PC-3 (cell line): ENCODE measurements around the gene KCNH8. TPM values are rescaled to one million over a fixed set of nuclear protein-coding genes. Genes with fewer than 3 reads are reported as not detected.

Experiments used
- ATAC-seq: fragments of 200-7000 bp; cut with Tn5 transposase; 2 replicates; pipeline ENCODE4 v1.9.1; 2020; ENCODE audit warnings: mild to moderate bottlenecking, moderate library complexity
- BruUV-seq: library from RNA; stranded (reverse); fragments of 400-500 nt; replicated peaks from 2 replicates; lab custom pipeline; 2021; lab: Mats Ljungman, UMichigan
- CTCF ChIA-PET: fragments of 300-600 bp; sonication (Branson Sonifier 250); formaldehyde crosslinking; loops from one replicate; lab custom pipeline; 2022; ENCODE audit warnings: antibody characterized with exemption; lab: Charles Lee
- POLR2A ChIA-PET: fragments of 300-600 bp; sonication (Branson Sonifier 250); formaldehyde crosslinking; loops from one replicate; lab custom pipeline; 2022; ENCODE audit warnings: antibody characterized with exemption; ENCODE audit not compliant: unreplicated experiment; lab: Charles Lee
- DNase-seq: peaks from one replicate; pipeline ENCODE4 v3.0.0-alpha.2; 2015
- H2AFZ ChIP-seq: fragments of 300-600 bp; sonication (generic); 2 replicates; pipeline ENCODE4 v1.6.0; 2016; ENCODE audit warnings: antibody characterized with exemption, low read length
- H3F3A ChIP-seq: fragments of 300-600 bp; sonication (generic); one replicate; pipeline ENCODE4 v1.6.0; 2017; ENCODE audit warnings: antibody characterized with exemption, low read length, control low read depth, mild to moderate bottlenecking; ENCODE audit not compliant: unreplicated experiment
- H3K27ac ChIP-seq: fragments of 300-600 bp; sonication (generic); 2 replicates; pipeline ENCODE4 v1.5.1; 2016; ENCODE audit warnings: mild to moderate bottlenecking, low read length
- H3K27me3 ChIP-seq: fragments of 300-600 bp; sonication (generic); 2 replicates; pipeline ENCODE4 v1.6.1; 2016; ENCODE audit warnings: low read length, mixed read lengths
- H3K36me3 ChIP-seq: fragments of 300-600 bp; sonication (generic); 2 replicates; pipeline ENCODE4 v1.6.1; 2016; ENCODE audit warnings: low read depth, mixed run types, low read length, mixed read lengths
- H3K4me1 ChIP-seq: fragments of 300-600 bp; sonication (generic); 2 replicates; pipeline ENCODE4 v1.5.1; 2016; ENCODE audit warnings: low read length; ENCODE audit not compliant: insufficient read depth
- H3K4me2 ChIP-seq: fragments of 300-600 bp; sonication (generic); 2 replicates; pipeline ENCODE4 v1.6.0; 2016; ENCODE audit warnings: low read length
- H3K4me3 ChIP-seq: fragments of 300-600 bp; sonication (generic); 2 replicates; pipeline ENCODE4 v1.5.1; 2016; ENCODE audit warnings: mild to moderate bottlenecking, low read length, mixed read lengths
- H3K79me2 ChIP-seq: fragments of 300-600 bp; sonication (generic); 2 replicates; pipeline ENCODE4 v1.6.1; 2017; ENCODE audit warnings: low read length, mixed read lengths
- H3K9ac ChIP-seq: fragments of 300-600 bp; sonication (generic); 2 replicates; pipeline ENCODE4 v1.6.0; 2016; ENCODE audit warnings: mild to moderate bottlenecking, low read length
- H3K9me2 ChIP-seq: fragments of 300-600 bp; sonication (generic); replicated peaks from 2 replicates; pipeline ENCODE4 v1.6.1; 2016; ENCODE audit warnings: mixed run types, low read length, mixed read lengths
- H3K9me3 ChIP-seq: fragments of 300-600 bp; sonication (generic); 2 replicates; pipeline ENCODE4 v1.6.1; 2016; ENCODE audit warnings: low read length, mixed read lengths
- H4K20me1 ChIP-seq: fragments of 300-600 bp; sonication (generic); 2 replicates; pipeline ENCODE4 v1.6.1; 2016; ENCODE audit warnings: low read length, mixed read lengths
- EZH2 ChIP-seq: fragments of 300-600 bp; sonication (generic); IDR thresholded peaks from one replicate; pipeline ENCODE4 v1.6.1; 2017; ENCODE audit warnings: antibody characterized with exemption, mild to moderate bottlenecking, low read length; ENCODE audit not compliant: unreplicated experiment
- EZH2phosphoT487 ChIP-seq: fragments of 300-600 bp; sonication (generic); IDR thresholded peaks from 2 replicates; pipeline ENCODE4 v1.6.1; 2018; ENCODE audit warnings: mild to moderate bottlenecking, antibody characterized with exemption, low read length, borderline replicate concordance
- intact Hi-C: fragments of 100-400 bp; cut with micrococcal nuclease; formaldehyde crosslinking; loops from 2 replicates; pipeline ENCODE4 v1.9.0; 2023
- total RNA-seq: library from RNA; depleted of rRNA; stranded (reverse); fragments of >200 nt; gene quantifications from 2 replicates; pipeline ENCODE4 v1.2.3, GENCODE V29; 2014
- TF ChIP-seq, protein P1 (sequence below): fragments of 300-600 bp; sonication (generic); conservative IDR thresholded peaks from 2 replicates; pipeline ENCODE4 v1.5.1; 2017; ENCODE audit warnings: antibody characterized with exemption, low read depth, mild to moderate bottlenecking, low read length

KCNH8 gene
- total RNA-seq, 1 experiment from 2014 or later: not detected

DNA sequence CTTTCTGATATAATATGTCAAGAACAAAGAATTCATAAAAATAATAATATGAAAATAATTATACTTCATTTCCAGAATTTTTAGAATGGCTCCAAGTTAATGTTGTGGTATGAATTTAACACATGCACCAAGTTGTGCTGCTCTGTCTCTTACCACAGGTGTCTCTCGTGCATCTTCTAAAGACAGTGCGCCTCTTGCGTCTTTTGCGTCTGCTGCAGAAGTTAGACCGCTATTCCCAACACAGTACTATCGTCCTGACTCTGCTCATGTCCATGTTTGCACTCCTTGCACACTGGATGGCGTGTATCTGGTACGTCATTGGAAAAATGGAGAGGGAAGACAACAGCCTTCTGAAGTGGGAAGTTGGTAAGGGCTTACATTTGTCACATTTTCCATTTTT lies 246.6 kb downstream of the KCNH8 start:
- no peak overlapping the region for H3K4me3 ChIP-seq
- no TSS peak for BruUV-seq
- no peak overlapping the region for H3K4me2 ChIP-seq
- no peaks in the 10 kb centered on the region for H3K4me1 ChIP-seq
- H3F3A ChIP-seq: no peaks in the 10 kb centered on the region
- H3K9me3 ChIP-seq: no peaks in the 10 kb centered on the region; the same call in 1 of the 2 replicates
- 0 out of 2 replicates have a peak, but pooled peaks cover 13% of the 10 kb centered on the region for H3K27me3 ChIP-seq
- H3K27ac ChIP-seq: no peak overlapping the region
- POLR2A ChIA-PET: no interaction called here
- H4K20me1 ChIP-seq: no peaks in the 10 kb centered on the region
- CTCF ChIA-PET: no interaction called here
- no peaks in the 10 kb centered on the region for H3K9me2 ChIP-seq
- H3K9ac ChIP-seq: no peak overlapping the region
- no peaks in the 10 kb centered on the region for H3K36me3 ChIP-seq
- TF ChIP-seq, protein P1, sequence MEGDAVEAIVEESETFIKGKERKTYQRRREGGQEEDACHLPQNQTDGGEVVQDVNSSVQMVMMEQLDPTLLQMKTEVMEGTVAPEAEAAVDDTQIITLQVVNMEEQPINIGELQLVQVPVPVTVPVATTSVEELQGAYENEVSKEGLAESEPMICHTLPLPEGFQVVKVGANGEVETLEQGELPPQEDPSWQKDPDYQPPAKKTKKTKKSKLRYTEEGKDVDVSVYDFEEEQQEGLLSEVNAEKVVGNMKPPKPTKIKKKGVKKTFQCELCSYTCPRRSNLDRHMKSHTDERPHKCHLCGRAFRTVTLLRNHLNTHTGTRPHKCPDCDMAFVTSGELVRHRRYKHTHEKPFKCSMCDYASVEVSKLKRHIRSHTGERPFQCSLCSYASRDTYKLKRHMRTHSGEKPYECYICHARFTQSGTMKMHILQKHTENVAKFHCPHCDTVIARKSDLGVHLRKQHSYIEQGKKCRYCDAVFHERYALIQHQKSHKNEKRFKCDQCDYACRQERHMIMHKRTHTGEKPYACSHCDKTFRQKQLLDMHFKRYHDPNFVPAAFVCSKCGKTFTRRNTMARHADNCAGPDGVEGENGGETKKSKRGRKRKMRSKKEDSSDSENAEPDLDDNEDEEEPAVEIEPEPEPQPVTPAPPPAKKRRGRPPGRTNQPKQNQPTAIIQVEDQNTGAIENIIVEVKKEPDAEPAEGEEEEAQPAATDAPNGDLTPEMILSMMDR: no peak
- TF ChIP-seq EZH2 (no peak), EZH2phosphoT487 (no peak)
- intact Hi-C loops: no loop called here
- H2AFZ ChIP-seq: no peak overlapping the region
- no peaks in the 10 kb centered on the region for H3K79me2 ChIP-seq
- DNase-seq (no peak), ATAC-seq (peak; percentile 27; the same call in 1 of the 2 replicates)

DNA sequence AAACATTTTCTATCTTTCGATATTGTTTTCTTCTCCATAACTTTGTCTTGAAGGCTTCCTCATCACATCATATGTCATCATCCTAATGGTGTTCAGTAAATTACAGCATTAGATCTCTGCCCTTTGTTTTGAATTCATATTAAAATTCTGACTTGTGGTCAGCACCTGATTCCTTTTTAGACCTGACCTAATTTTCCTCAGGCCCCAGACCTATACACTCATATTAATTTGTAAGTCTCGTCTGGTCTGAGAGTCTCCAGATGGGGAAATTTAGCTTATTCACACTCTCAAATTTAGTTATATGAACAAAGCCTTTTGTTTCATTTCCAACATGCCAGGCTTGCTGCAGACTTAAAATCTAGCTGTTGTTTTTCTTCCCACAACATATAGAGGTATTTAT lies 248.4 kb downstream of the KCNH8 start:
- no peak overlapping the region for H2AFZ ChIP-seq
- H3F3A ChIP-seq: no peaks in the 10 kb centered on the region
- no peak for DNase-seq
- no peaks in the 10 kb centered on the region for H4K20me1 ChIP-seq
- H3K27me3 ChIP-seq: peaks cover 9% of the 10 kb centered on the region; the same call in 1 of the 2 replicates
- POLR2A ChIA-PET: no interaction called here
- no peaks in the 10 kb centered on the region for H3K9me2 ChIP-seq
- H3K36me3 ChIP-seq: no peaks in the 10 kb centered on the region
- no peak overlapping the region for H3K4me3 ChIP-seq
- no TSS peak for BruUV-seq
- TF ChIP-seq EZH2 (no peak), EZH2phosphoT487 (no peak)
- H3K27ac ChIP-seq: no peak overlapping the region
- no peaks in the 10 kb centered on the region; the same call in 1 of the 2 replicates for H3K9me3 ChIP-seq
- CTCF ChIA-PET: no interaction called here
- H3K4me1 ChIP-seq: no peaks in the 10 kb centered on the region
- intact Hi-C loops: no loop called here
- no peaks in the 10 kb centered on the region for H3K79me2 ChIP-seq
- H3K9ac ChIP-seq: no peak overlapping the region
- ATAC-seq: no peak
- H3K4me2 ChIP-seq: no peak overlapping the region

DNA sequence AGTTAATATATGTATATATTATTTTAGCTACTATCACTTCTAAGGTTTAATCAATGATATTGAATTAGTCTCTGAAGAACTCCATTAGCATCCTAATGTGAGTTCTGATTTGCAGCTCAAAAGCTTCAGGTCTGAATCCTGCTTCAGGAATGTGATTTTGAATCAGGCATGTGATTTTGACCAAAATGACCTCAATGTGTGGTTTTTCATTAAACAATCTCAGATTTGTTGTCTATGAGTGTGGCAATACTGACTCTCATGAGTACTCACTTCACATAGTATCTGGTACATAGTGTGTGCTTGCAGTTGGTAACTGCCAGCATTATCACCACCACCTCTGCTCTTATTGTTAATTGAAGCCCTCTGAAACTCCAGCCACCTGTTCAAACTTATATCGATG lies 251.0 kb downstream of the KCNH8 start:
- Histone ChIP-seq H3K4me2 (no peak overlapping the region), H3K4me3 (no peak overlapping the region), H3K4me1 (no peaks in the 10 kb centered on the region), H3K27ac (no peak overlapping the region), H3K79me2 (no peaks in the 10 kb centered on the region), H3K9me3 (0 out of 2 replicates have a peak, but pooled peaks cover 7% of the 10 kb centered on the region), H3F3A (no peaks in the 10 kb centered on the region), H3K27me3 (peaks cover 13% of the 10 kb centered on the region; the same call in 1 of the 2 replicates), H3K9me2 (no peaks in the 10 kb centered on the region), H4K20me1 (no peaks in the 10 kb centered on the region), H3K9ac (no peak overlapping the region), H2AFZ (no peak overlapping the region), H3K36me3 (no peaks in the 10 kb centered on the region)
- ChIA-PET POLR2A (no interaction called here), CTCF (no interaction called here)
- BruUV-seq: no TSS peak
- TF ChIP-seq EZH2phosphoT487 (no peak), EZH2 (no peak)
- TF ChIP-seq, protein P1: no peak
- DNase-seq: no peak
- intact Hi-C loops: no loop called here
- ATAC-seq: no peak
